IMR-90 (cell line): Measurements from ENCODE around the gene HTT-AS.

Experiments used
- CEBPB ChIP-seq: IDR thresholded peaks from 2 replicates; pipeline ENCODE4 v1.6.1; 2012; ENCODE audit warnings: low read depth, low read length, improper control_type of control experiment
- CHD1 ChIP-seq: IDR thresholded peaks from 2 replicates; pipeline ENCODE4 v1.6.1; 2012; ENCODE audit warnings: low read depth, low read length, improper control_type of control experiment
- ELK1 ChIP-seq: fragments of 150-350 bp; IDR thresholded peaks from 2 replicates; pipeline ENCODE4 v1.6.1; 2016; ENCODE audit warnings: low read depth, mild to moderate bottlenecking, low read length, moderate library complexity, borderline replicate concordance
- MAFK ChIP-seq: IDR thresholded peaks from 2 replicates; pipeline ENCODE4 v1.6.1; 2012; ENCODE audit warnings: low read depth, low read length, improper control_type of control experiment
- MXI1 ChIP-seq: IDR thresholded peaks from 2 replicates; pipeline ENCODE4 v1.6.1; 2012; ENCODE audit warnings: low read depth, mild to moderate bottlenecking, low read length, moderate library complexity, borderline replicate concordance
- POLR2A ChIP-seq: IDR thresholded peaks from 2 replicates; pipeline ENCODE4 v1.6.1; 2012; ENCODE audit warnings: mild to moderate bottlenecking, low read depth, low read length
- RCOR1 ChIP-seq: IDR thresholded peaks from 2 replicates; pipeline ENCODE4 v1.6.1; 2012; ENCODE audit warnings: mild to moderate bottlenecking, low read length, improper control_type of control experiment; ENCODE audit not compliant: insufficient replicate concordance
- TF ChIP-seq, protein P1 (sequence below): conservative IDR thresholded peaks from 2 replicates; pipeline ENCODE4 v1.5.1; 2012; ENCODE audit warnings: mild to moderate bottlenecking, low read depth, low read length, improper control_type of control experiment
- TF ChIP-seq, protein P2 (sequence below): fragments of 150-350 bp; IDR thresholded peaks from 2 replicates; pipeline ENCODE4 v1.6.1; 2017; ENCODE audit warnings: mild to moderate bottlenecking, antibody characterized with exemption, low read length, low read depth

- TF ChIP-seq MXI1 (no peak), ELK1 (no peak), RCOR1 (no peak), POLR2A (no peak), CEBPB (no peak), MAFK (no peak), CHD1 (no peak)
- TF ChIP-seq, protein P1, sequence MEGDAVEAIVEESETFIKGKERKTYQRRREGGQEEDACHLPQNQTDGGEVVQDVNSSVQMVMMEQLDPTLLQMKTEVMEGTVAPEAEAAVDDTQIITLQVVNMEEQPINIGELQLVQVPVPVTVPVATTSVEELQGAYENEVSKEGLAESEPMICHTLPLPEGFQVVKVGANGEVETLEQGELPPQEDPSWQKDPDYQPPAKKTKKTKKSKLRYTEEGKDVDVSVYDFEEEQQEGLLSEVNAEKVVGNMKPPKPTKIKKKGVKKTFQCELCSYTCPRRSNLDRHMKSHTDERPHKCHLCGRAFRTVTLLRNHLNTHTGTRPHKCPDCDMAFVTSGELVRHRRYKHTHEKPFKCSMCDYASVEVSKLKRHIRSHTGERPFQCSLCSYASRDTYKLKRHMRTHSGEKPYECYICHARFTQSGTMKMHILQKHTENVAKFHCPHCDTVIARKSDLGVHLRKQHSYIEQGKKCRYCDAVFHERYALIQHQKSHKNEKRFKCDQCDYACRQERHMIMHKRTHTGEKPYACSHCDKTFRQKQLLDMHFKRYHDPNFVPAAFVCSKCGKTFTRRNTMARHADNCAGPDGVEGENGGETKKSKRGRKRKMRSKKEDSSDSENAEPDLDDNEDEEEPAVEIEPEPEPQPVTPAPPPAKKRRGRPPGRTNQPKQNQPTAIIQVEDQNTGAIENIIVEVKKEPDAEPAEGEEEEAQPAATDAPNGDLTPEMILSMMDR = no peak
- TF ChIP-seq, protein P2, sequence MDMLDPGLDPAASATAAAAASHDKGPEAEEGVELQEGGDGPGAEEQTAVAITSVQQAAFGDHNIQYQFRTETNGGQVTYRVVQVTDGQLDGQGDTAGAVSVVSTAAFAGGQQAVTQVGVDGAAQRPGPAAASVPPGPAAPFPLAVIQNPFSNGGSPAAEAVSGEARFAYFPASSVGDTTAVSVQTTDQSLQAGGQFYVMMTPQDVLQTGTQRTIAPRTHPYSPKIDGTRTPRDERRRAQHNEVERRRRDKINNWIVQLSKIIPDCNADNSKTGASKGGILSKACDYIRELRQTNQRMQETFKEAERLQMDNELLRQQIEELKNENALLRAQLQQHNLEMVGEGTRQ = no peak
Observed at GRCh38 chr4:3069661-3070199, 4.6 kb downstream of the HTT-AS start.
